Stimulated activated CD8-positive, alpha-beta memory T cell treated with anti-CD3 and anti-CD28 coated beads, Interleukin-7, amount 100 ng/mL, for 4 hours (primary cell): ENCODE measurements around the gene CAMSAP1.

ENCODE experiments used
- DNase-seq, 2 donors: peaks; one replicate each; pipeline ENCODE4 v3.0.0-alpha.2; 2020; ENCODE audit warnings: low read depth in 2 of 2

The CAMSAP1 gene

DNA sequence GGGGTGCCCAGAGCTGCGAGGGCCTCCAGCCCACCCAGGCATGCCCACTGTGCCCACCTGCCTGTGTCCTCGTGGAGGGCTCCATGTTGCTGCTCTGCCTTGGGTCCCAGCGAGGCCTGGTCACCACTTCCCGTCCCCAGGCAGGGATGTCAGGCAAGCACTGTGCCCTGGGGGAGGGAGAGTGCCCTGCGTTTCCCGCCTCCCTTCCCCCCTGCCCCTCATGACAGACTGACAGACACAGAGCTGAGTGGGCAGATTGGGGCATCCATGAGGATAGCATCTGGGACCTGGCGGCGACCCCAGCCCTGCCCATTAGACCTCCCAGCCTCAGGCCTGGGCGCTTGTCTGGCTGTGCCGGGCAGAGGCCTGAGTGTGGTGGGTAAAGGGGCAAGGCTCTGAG, 148.5 kb downstream of the CAMSAP1 start:
- DNase-seq, result no peak
